ENCODE measurements around the gene RPS4Y2. TPM values are rescaled to one million over a fixed set of nuclear protein-coding genes. Genes with fewer than 3 reads are reported as not detected.

The RPS4Y2 gene
- total RNA-seq, 2 donors from 2014 or later, result not detected

- WGBS, 2 donors, result 35 to 38% methylated on average over 1 of the region's 1 CpG
- H3K36me3 ChIP-seq (replicated peaks in 1 of 2; ENCODE audit: insufficient read depth in 1 of 2, low read depth in 2 of 2), result no peaks in the 10 kb centered on the region
- TF ChIP-seq CTCF (IDR thresholded peaks at IDR 0.05), result no peak
- TF ChIP-seq POLR2A (IDR thresholded peaks at IDR 0.05), result no peak
- no peak overlapping the region for H3K4me3 ChIP-seq
- intact Hi-C loops (cut with DNase I), result no loop called here
- no peak overlapping the region for H3K27ac ChIP-seq
- ATAC-seq (no peak), DNase-seq (no peak)
- no peaks in the 10 kb centered on the region for H3K27me3 ChIP-seq
- no peaks in the 10 kb centered on the region for H3K9me3 ChIP-seq
- H3K4me1 ChIP-seq, result no peaks in the 10 kb centered on the region
These were observed 29.1 kb downstream of the RPS4Y2 start for GRCh38 chrY:20784965-20785364.

- intact Hi-C loops (cut with DNase I), result no loop called here
- no peak for TF ChIP-seq CTCF (IDR thresholded peaks at IDR 0.05)
- no peak for TF ChIP-seq POLR2A (IDR thresholded peaks at IDR 0.05)
- H3K4me3 ChIP-seq, result no peak overlapping the region
- WGBS, 2 donors, result 69 to 75% methylated on average over 3 of the region's 3 CpGs
- H3K27me3 ChIP-seq, result no peaks in the 10 kb centered on the region
- H3K9me3 ChIP-seq, result no peaks in the 10 kb centered on the region
- no peak for ATAC-seq
- no peak for DNase-seq
- H3K4me1 ChIP-seq, result no peaks in the 10 kb centered on the region
- H3K36me3 ChIP-seq (replicated peaks in 1 of 2; ENCODE audit: insufficient read depth in 1 of 2, low read depth in 2 of 2), result no peaks in the 10 kb centered on the region
- H3K27ac ChIP-seq, result no peak overlapping the region
These were observed 31.2 kb downstream of the RPS4Y2 start for GRCh38 chrY:20787076-20787475.

- no peaks in the 10 kb centered on the region for H3K9me3 ChIP-seq
- intact Hi-C loops (cut with DNase I), result no loop called here
- no peaks in the 10 kb centered on the region for H3K27me3 ChIP-seq
- no peak overlapping the region for H3K27ac ChIP-seq
- DNase-seq (no peak), ATAC-seq (no peak)
- no peaks in the 10 kb centered on the region for H3K36me3 ChIP-seq (replicated peaks in 1 of 2; ENCODE audit: insufficient read depth in 1 of 2, low read depth in 2 of 2)
- H3K4me3 ChIP-seq, result no peak overlapping the region
- TF ChIP-seq POLR2A (IDR thresholded peaks at IDR 0.05), result no peak
- no peak for TF ChIP-seq CTCF (IDR thresholded peaks at IDR 0.05)
- H3K4me1 ChIP-seq, result no peaks in the 10 kb centered on the region
- 56 to 68% methylated on average over 14 to 18 of the region's 22 CpGs for WGBS, 2 donors
These were observed 42.6 kb downstream of the RPS4Y2 start for GRCh38 chrY:20798351-20799049.

- Histone ChIP-seq H3K4me1 (no peaks in the 10 kb centered on the region), H3K27me3 (no peaks in the 10 kb centered on the region), H3K4me3 (no peak overlapping the region), H3K27ac (no peak overlapping the region), H3K36me3 (replicated peaks in 1 of 2; ENCODE audit: insufficient read depth in 1 of 2, low read depth in 2 of 2) (no peaks in the 10 kb centered on the region), H3K9me3 (no peaks in the 10 kb centered on the region)
- intact Hi-C loops (cut with DNase I), result no loop called here
- TF ChIP-seq POLR2A (IDR thresholded peaks at IDR 0.05), result no peak
- TF ChIP-seq CTCF (IDR thresholded peaks at IDR 0.05), result no peak
- ATAC-seq (no peak), DNase-seq (no peak)
- WGBS, 2 donors, result 41 to 44% methylated on average over 2 of the region's 2 CpGs
These were observed 46.8 kb downstream of the RPS4Y2 start for GRCh38 chrY:20802659-20803058.

GRCh38 chrY:20806243-20806642 lies 50.3 kb downstream of the RPS4Y2 start:
- H3K4me1 ChIP-seq, result no peaks in the 10 kb centered on the region
- H3K27me3 ChIP-seq, result no peaks in the 10 kb centered on the region
- no peaks in the 10 kb centered on the region for H3K9me3 ChIP-seq
- H3K4me3 ChIP-seq, result no peak overlapping the region
- H3K36me3 ChIP-seq (replicated peaks in 1 of 2; ENCODE audit: insufficient read depth in 1 of 2, low read depth in 2 of 2), result no peaks in the 10 kb centered on the region
- no peak for TF ChIP-seq POLR2A (IDR thresholded peaks at IDR 0.05)
- no peak for TF ChIP-seq CTCF (IDR thresholded peaks at IDR 0.05)
- ATAC-seq, result no peak
- no peak for DNase-seq
- H3K27ac ChIP-seq, result no peak overlapping the region
- WGBS, 2 donors, result 53 to 57% methylated on average over 3 of the region's 3 CpGs
- intact Hi-C loops (cut with DNase I), result no loop called here

Measured in body of pancreas (tissue), 4 donors.